H9 (cell line): Measurements from ENCODE around the gene NCBP1. TPM values are rescaled to one million over a fixed set of nuclear protein-coding genes. Genes with fewer than 3 reads are reported as not detected.

Experiments used
- DNase-seq: peaks from one replicate; pipeline ENCODE4 v3.0.0-alpha.2; 2017
- H2AFZ ChIP-seq: one replicate; pipeline ENCODE4 v1.6.1; 2013; ENCODE audit warnings: mild to moderate bottlenecking, low read length, control low read depth, moderate library complexity
- H2AK5ac ChIP-seq: 2 replicates; pipeline ENCODE4 v1.6.1; 2013; ENCODE audit warnings: low read length, control low read depth, mixed read lengths; ENCODE audit not compliant: insufficient read length
- H2BK120ac ChIP-seq: one replicate; pipeline ENCODE4 v1.6.1; 2013; ENCODE audit warnings: low read depth, mild to moderate bottlenecking, low read length, control low read depth, inconsistent platforms; ENCODE audit not compliant: poor library complexity, severe bottlenecking
- H2BK12ac ChIP-seq: 2 replicates; pipeline ENCODE4 v1.6.1; 2013; ENCODE audit warnings: low read length, control low read depth, mixed read lengths, low read depth; ENCODE audit not compliant: insufficient read length
- H2BK15ac ChIP-seq: 2 replicates; pipeline ENCODE4 v1.6.1; 2013; ENCODE audit warnings: low read depth, low read length, control low read depth
- H2BK20ac ChIP-seq: one replicate; pipeline ENCODE4 v1.6.1; 2013; ENCODE audit warnings: low read depth, mild to moderate bottlenecking, low read length, control low read depth, inconsistent platforms; ENCODE audit not compliant: poor library complexity, severe bottlenecking
- H2BK5ac ChIP-seq: 2 replicates; pipeline ENCODE4 v1.6.1; 2013; ENCODE audit warnings: low read length, control low read depth, mixed read lengths; ENCODE audit not compliant: insufficient read length
- H3K14ac ChIP-seq: 2 replicates; pipeline ENCODE4 v1.6.1; 2013; ENCODE audit warnings: low read length, control low read depth; ENCODE audit not compliant: insufficient read depth
- H3K18ac ChIP-seq: 2 replicates; pipeline ENCODE4 v1.6.1; 2013; ENCODE audit warnings: low read depth, mild to moderate bottlenecking, mixed read lengths, low read length, control low read depth; ENCODE audit not compliant: insufficient read length
- H3K23ac ChIP-seq: 2 replicates; pipeline ENCODE4 v1.6.1; 2013; ENCODE audit warnings: low read length, control low read depth, mixed read lengths, low read depth; ENCODE audit not compliant: insufficient read length
- H3K23me2 ChIP-seq: 2 replicates; pipeline ENCODE4 v1.6.1; 2013; ENCODE audit warnings: low read depth, mild to moderate bottlenecking, mixed read lengths, low read length, control low read depth; ENCODE audit not compliant: insufficient read length, poor library complexity, severe bottlenecking
- H3K27ac ChIP-seq: 2 replicates; pipeline ENCODE4 v1.5.1; 2013; ENCODE audit warnings: low read length, control low read depth, mixed read lengths, low read depth; ENCODE audit not compliant: insufficient read length
- H3K27me3 ChIP-seq: 2 replicates; pipeline ENCODE4 v1.6.1; 2013; ENCODE audit warnings: low read length, control low read depth, inconsistent platforms; ENCODE audit not compliant: insufficient read depth
- H3K4ac ChIP-seq: 2 replicates; pipeline ENCODE4 v1.6.1; 2013; ENCODE audit warnings: low read depth, mild to moderate bottlenecking, control low read depth, inconsistent platforms, low read length, moderate library complexity
- H3K4me1 ChIP-seq: 2 replicates; pipeline ENCODE4 v1.6.1; 2013; ENCODE audit warnings: low read length, control low read depth, inconsistent platforms; ENCODE audit not compliant: insufficient read depth
- H3K4me2 ChIP-seq: 2 replicates; pipeline ENCODE4 v1.6.1; 2013; ENCODE audit warnings: low read length, control low read depth, mixed read lengths; ENCODE audit not compliant: insufficient read length, insufficient read depth
- H3K56ac ChIP-seq: 2 replicates; pipeline ENCODE4 v1.6.1; 2013; ENCODE audit warnings: low read depth, mild to moderate bottlenecking, mixed read lengths, low read length, control low read depth; ENCODE audit not compliant: insufficient read length
- H3K79me1 ChIP-seq: 2 replicates; pipeline ENCODE4 v1.6.1; 2013; ENCODE audit warnings: low read depth, mild to moderate bottlenecking, moderate library complexity, low read length, control low read depth, inconsistent platforms; ENCODE audit not compliant: insufficient read depth, poor library complexity, severe bottlenecking
- H3K79me2 ChIP-seq: 2 replicates; pipeline ENCODE4 v1.6.1; 2013; ENCODE audit warnings: low read length, control low read depth, inconsistent platforms; ENCODE audit not compliant: insufficient read depth
- H3K9ac ChIP-seq: 2 replicates; pipeline ENCODE4 v1.6.1; 2013; ENCODE audit warnings: low read length, control low read depth, mixed read lengths; ENCODE audit not compliant: insufficient read length; ENCODE audit errors: extremely low read depth
- H3K9me3 ChIP-seq: one replicate; pipeline ENCODE4 v1.6.1; 2013; ENCODE audit warnings: low read depth, low read length, inconsistent platforms; ENCODE audit not compliant: control insufficient read depth
- H3T11ph ChIP-seq: one replicate; pipeline ENCODE4 v1.6.1; 2013; ENCODE audit warnings: mild to moderate bottlenecking, low read length, control low read depth, inconsistent platforms
- H4K20me1 ChIP-seq: one replicate; pipeline ENCODE4 v1.6.1; 2013; ENCODE audit not compliant: control insufficient read depth, insufficient read length, insufficient read depth
- H4K5ac ChIP-seq: 2 replicates; pipeline ENCODE4 v1.6.1; 2013; ENCODE audit warnings: low read depth, mild to moderate bottlenecking, mixed read lengths, low read length, control low read depth; ENCODE audit not compliant: insufficient read length
- H4K8ac ChIP-seq: replicated peaks from 2 replicates; pipeline ENCODE4 v1.6.1; 2013; ENCODE audit warnings: low read length, control low read depth, mixed read lengths, low read depth; ENCODE audit not compliant: insufficient read length
- H4K91ac ChIP-seq: 2 replicates; pipeline ENCODE4 v1.6.1; 2013; ENCODE audit warnings: low read depth, mild to moderate bottlenecking, moderate library complexity, mixed read lengths, low read length, control low read depth; ENCODE audit not compliant: insufficient read length
- H3K27ac Mint-ChIP-seq, 3 experiments: 2 replicates in 2 of 3; 3 replicates in 1 of 3; pipeline ENCODE4 v1.8.0; 2020 to 2021; ENCODE audit warnings: mixed read lengths in 3 of 3, mild to moderate bottlenecking in 1 of 3, moderate library complexity in 1 of 3
- H3K27me3 Mint-ChIP-seq: 2 replicates; pipeline ENCODE4 v1.8.0; 2021; ENCODE audit warnings: low read depth, mild to moderate bottlenecking, moderate library complexity, mixed read lengths
- H3K36me3 Mint-ChIP-seq, 3 experiments: 2 replicates in 2 of 3; 3 replicates in 1 of 3; pipeline ENCODE4 v1.8.0; 2020 to 2021; ENCODE audit warnings: low read depth in 3 of 3, mixed read lengths in 3 of 3; ENCODE audit not compliant: insufficient read depth in 1 of 3
- H3K4me1 Mint-ChIP-seq, 2 experiments: 2 replicates each; pipeline ENCODE4 v1.8.0; 2020; ENCODE audit warnings: mixed read lengths in 2 of 2
- H3K4me3 Mint-ChIP-seq, 2 experiments: 2 replicates in 1 of 2; 3 replicates in 1 of 2; pipeline ENCODE4 v1.8.0; 2020 to 2021; ENCODE audit warnings: mild to moderate bottlenecking in 2 of 2, mixed read lengths in 2 of 2, moderate library complexity in 1 of 2
- H3K9me3 Mint-ChIP-seq, 2 experiments: 2 replicates in 1 of 2; 3 replicates in 1 of 2; pipeline ENCODE4 v1.8.0; 2020; ENCODE audit warnings: mild to moderate bottlenecking in 2 of 2, mixed read lengths in 2 of 2, moderate library complexity in 1 of 2
- CTCF ChIP-seq: fragments of 200-600 bp; sonication (generic); conservative IDR thresholded peaks from 3 replicates; pipeline ENCODE4 v1.8.0; 2021; ENCODE audit warnings: antibody characterized with exemption, mild to moderate bottlenecking
- total RNA-seq: library from RNA; stranded (reverse); gene quantifications from 2 replicates; pipeline ENCODE4 v1.2.1, GENCODE V29; 2021

Gene NCBP1
- total RNA-seq, 1 experiment from 2014 or later = 55.7 TPM

- no peak overlapping the region for H2BK12ac ChIP-seq
- no peaks in the 10 kb centered on the region for H4K20me1 ChIP-seq
- Mint-ChIP-seq H3K27ac (no peak overlapping the region), H3K4me3 (no peak overlapping the region), H3K9me3 (no peaks in the 10 kb centered on the region), H3K4me1 (peaks cover 23 to 36% of the 10 kb centered on the region in 2 experiments), H3K27me3 (no peaks in the 10 kb centered on the region), H3K36me3 (peaks cover 3 to 16% (median 7%) of the 10 kb centered on the region in 3 experiments; a peak in 6 of 7 replicates)
- H2BK20ac ChIP-seq = no peak overlapping the region
- H3K27ac ChIP-seq = no peak overlapping the region
- no peak overlapping the region for H2AK5ac ChIP-seq
- no peak overlapping the region for H2BK5ac ChIP-seq
- H3K9ac ChIP-seq = no peak overlapping the region
- no peaks in the 10 kb centered on the region for H3K27me3 ChIP-seq
- H2BK120ac ChIP-seq = no peak overlapping the region
- no peak overlapping the region for H3K4ac ChIP-seq
- H3K14ac ChIP-seq = no peak overlapping the region
- H3K18ac ChIP-seq = no peak overlapping the region
- H3K23ac ChIP-seq = no peak overlapping the region
- H3K79me2 ChIP-seq = peaks cover 26% of the 10 kb centered on the region
- DNase-seq = no peak
- H3K23me2 ChIP-seq = peaks cover 11% of the 10 kb centered on the region
- H4K8ac ChIP-seq = no peak overlapping the region
- no peak overlapping the region for H4K91ac ChIP-seq
- no peak overlapping the region for H3T11ph ChIP-seq
- TF ChIP-seq CTCF = no peak
- H4K5ac ChIP-seq = no peak overlapping the region
- no peaks in the 10 kb centered on the region for H3K9me3 ChIP-seq
- no peak overlapping the region for H2AFZ ChIP-seq
- no peak overlapping the region for H3K56ac ChIP-seq
- H3K4me2 ChIP-seq = no peak overlapping the region
- H2BK15ac ChIP-seq = no peak overlapping the region
- H3K4me1 ChIP-seq = 0 out of 2 replicates have a peak, but pooled peaks cover 6% of the 10 kb centered on the region
- peaks cover 8% of the 10 kb centered on the region for H3K79me1 ChIP-seq
These were observed 3.0 kb upstream of the NCBP1 start for GRCh38 chr9:97630591-97630990.
